ENCODE measurements around the gene DNASE1. TPM values are rescaled to one million over a fixed set of nuclear protein-coding genes. Genes with fewer than 3 reads are reported as not detected.

DNASE1 gene
- polyA plus RNA-seq, 1 donor from 2014 or later, result 47.8 TPM

DNA sequence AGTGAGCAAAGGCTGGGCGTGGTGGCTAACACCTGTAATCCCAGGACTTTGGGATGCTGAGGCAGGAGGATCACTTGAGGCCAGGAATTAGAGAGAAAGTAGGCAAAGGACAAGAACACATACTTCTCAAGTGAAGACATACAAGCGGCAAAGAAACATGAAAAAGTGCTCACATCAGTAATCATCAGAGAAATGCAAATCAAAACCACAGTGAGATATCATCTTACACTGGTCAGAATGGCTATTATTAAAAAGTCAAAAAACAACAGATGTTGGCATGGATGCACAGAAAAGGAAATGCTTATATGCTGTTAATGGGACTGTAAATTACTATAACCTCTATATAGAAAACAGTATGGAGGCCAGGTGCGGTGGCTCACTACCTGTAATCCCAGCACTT, 30.8 kb upstream of the DNASE1 start:
- no peak overlapping the region for H3K4me3 ChIP-seq (ENCODE audit: low read length)
- no peaks in the 10 kb centered on the region for H3K36me3 ChIP-seq (ENCODE audit: insufficient read depth, low read length)
- H2AFZ ChIP-seq (ENCODE audit: low read depth, low read length), result no peak overlapping the region
- no peaks in the 10 kb centered on the region for H3K9me2 ChIP-seq (ENCODE audit: insufficient read depth, low read length)
- no peak overlapping the region for H3K4me2 ChIP-seq (ENCODE audit: low read length)
- H3K9me3 ChIP-seq (ENCODE audit: low read length), result no peaks in the 10 kb centered on the region
- no peak for TF ChIP-seq SMC3 (conservative IDR thresholded peaks at IDR 0.05; ENCODE audit: poor library complexity)
- TF ChIP-seq, protein P1, sequence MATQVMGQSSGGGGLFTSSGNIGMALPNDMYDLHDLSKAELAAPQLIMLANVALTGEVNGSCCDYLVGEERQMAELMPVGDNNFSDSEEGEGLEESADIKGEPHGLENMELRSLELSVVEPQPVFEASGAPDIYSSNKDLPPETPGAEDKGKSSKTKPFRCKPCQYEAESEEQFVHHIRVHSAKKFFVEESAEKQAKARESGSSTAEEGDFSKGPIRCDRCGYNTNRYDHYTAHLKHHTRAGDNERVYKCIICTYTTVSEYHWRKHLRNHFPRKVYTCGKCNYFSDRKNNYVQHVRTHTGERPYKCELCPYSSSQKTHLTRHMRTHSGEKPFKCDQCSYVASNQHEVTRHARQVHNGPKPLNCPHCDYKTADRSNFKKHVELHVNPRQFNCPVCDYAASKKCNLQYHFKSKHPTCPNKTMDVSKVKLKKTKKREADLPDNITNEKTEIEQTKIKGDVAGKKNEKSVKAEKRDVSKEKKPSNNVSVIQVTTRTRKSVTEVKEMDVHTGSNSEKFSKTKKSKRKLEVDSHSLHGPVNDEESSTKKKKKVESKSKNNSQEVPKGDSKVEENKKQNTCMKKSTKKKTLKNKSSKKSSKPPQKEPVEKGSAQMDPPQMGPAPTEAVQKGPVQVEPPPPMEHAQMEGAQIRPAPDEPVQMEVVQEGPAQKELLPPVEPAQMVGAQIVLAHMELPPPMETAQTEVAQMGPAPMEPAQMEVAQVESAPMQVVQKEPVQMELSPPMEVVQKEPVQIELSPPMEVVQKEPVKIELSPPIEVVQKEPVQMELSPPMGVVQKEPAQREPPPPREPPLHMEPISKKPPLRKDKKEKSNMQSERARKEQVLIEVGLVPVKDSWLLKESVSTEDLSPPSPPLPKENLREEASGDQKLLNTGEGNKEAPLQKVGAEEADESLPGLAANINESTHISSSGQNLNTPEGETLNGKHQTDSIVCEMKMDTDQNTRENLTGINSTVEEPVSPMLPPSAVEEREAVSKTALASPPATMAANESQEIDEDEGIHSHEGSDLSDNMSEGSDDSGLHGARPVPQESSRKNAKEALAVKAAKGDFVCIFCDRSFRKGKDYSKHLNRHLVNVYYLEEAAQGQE (IDR thresholded peaks at IDR 0.05; ENCODE audit: borderline replicate concordance), result no peak
- no peak for TF ChIP-seq TAF1 (IDR thresholded peaks at IDR 0.05; ENCODE audit: low read depth)
- no peak for TF ChIP-seq MXI1 (conservative IDR thresholded peaks at IDR 0.05; ENCODE audit: poor library complexity, severe bottlenecking)
- TF ChIP-seq RAD21 (conservative IDR thresholded peaks at IDR 0.05), result no peak
- TF ChIP-seq POLR2AphosphoS5 (IDR thresholded peaks at IDR 0.05), result no peak
- TF ChIP-seq EP300 (conservative IDR thresholded peaks at IDR 0.05; ENCODE audit: poor library complexity, severe bottlenecking), result no peak
- no peak for TF ChIP-seq EZH2 (IDR thresholded peaks at IDR 0.05; ENCODE audit: borderline replicate concordance, insufficient read depth, low read length, poor library complexity, severe bottlenecking)
- TF ChIP-seq, protein P2, sequence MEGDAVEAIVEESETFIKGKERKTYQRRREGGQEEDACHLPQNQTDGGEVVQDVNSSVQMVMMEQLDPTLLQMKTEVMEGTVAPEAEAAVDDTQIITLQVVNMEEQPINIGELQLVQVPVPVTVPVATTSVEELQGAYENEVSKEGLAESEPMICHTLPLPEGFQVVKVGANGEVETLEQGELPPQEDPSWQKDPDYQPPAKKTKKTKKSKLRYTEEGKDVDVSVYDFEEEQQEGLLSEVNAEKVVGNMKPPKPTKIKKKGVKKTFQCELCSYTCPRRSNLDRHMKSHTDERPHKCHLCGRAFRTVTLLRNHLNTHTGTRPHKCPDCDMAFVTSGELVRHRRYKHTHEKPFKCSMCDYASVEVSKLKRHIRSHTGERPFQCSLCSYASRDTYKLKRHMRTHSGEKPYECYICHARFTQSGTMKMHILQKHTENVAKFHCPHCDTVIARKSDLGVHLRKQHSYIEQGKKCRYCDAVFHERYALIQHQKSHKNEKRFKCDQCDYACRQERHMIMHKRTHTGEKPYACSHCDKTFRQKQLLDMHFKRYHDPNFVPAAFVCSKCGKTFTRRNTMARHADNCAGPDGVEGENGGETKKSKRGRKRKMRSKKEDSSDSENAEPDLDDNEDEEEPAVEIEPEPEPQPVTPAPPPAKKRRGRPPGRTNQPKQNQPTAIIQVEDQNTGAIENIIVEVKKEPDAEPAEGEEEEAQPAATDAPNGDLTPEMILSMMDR (IDR thresholded peaks at IDR 0.05; ENCODE audit: poor library complexity, severe bottlenecking), result no peak
- H3K79me2 ChIP-seq (replicated peaks; ENCODE audit: insufficient read depth, low read length), result peaks cover 5% of the 10 kb centered on the region
- no peaks in the 10 kb centered on the region for H4K20me1 ChIP-seq (ENCODE audit: insufficient read depth)
- no peaks in the 10 kb centered on the region for H3F3A ChIP-seq (ENCODE audit: insufficient read depth, low read length, poor library complexity, severe bottlenecking)
- H3K27ac ChIP-seq (ENCODE audit: low read length), result no peak overlapping the region
- no peaks in the 10 kb centered on the region for H3K27me3 ChIP-seq (ENCODE audit: insufficient read depth, low read depth, low read length)
- no peak overlapping the region for H3K9ac ChIP-seq (ENCODE audit: low read length)

DNA sequence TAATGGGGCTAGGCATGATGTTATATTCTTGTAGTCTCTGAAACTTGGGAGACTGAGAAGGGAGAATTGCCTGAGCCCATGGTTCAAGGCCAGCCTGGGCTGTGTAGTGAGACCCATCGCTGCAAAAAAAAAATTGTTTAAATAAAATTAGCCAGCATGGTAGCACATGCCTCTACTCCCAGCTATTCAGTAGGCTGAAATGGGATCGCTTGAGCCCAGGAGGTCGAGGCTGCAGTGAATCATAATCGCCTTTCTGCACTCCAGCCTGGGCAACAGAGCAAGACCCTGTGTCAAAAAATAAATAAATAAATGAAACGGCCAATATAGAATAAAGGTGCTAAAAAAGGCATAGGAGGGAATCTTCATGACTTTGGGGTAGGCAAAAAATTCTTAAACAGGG, 29.2 kb upstream of the DNASE1 start:
- no peak overlapping the region for H2AFZ ChIP-seq (ENCODE audit: low read depth, low read length)
- H3F3A ChIP-seq (ENCODE audit: insufficient read depth, low read length, poor library complexity, severe bottlenecking), result no peaks in the 10 kb centered on the region
- H3K27ac ChIP-seq (ENCODE audit: low read length), result no peak overlapping the region
- H3K9ac ChIP-seq (ENCODE audit: low read length), result no peak overlapping the region
- peaks cover 5% of the 10 kb centered on the region for H3K79me2 ChIP-seq (replicated peaks; ENCODE audit: insufficient read depth, low read length)
- H3K4me2 ChIP-seq (ENCODE audit: low read length), result no peak overlapping the region
- H3K9me2 ChIP-seq (ENCODE audit: insufficient read depth, low read length), result no peaks in the 10 kb centered on the region
- no peaks in the 10 kb centered on the region for H3K36me3 ChIP-seq (ENCODE audit: insufficient read depth, low read length)
- TF ChIP-seq POLR2AphosphoS5 (IDR thresholded peaks at IDR 0.05) (no peak), MXI1 (conservative IDR thresholded peaks at IDR 0.05; ENCODE audit: poor library complexity, severe bottlenecking) (no peak), TAF1 (IDR thresholded peaks at IDR 0.05; ENCODE audit: low read depth) (no peak), SMC3 (conservative IDR thresholded peaks at IDR 0.05; ENCODE audit: poor library complexity) (no peak), EZH2 (IDR thresholded peaks at IDR 0.05; ENCODE audit: borderline replicate concordance, insufficient read depth, low read length, poor library complexity, severe bottlenecking) (no peak), EP300 (conservative IDR thresholded peaks at IDR 0.05; ENCODE audit: poor library complexity, severe bottlenecking) (no peak), RAD21 (conservative IDR thresholded peaks at IDR 0.05) (no peak)
- TF ChIP-seq, protein P2 (IDR thresholded peaks at IDR 0.05; ENCODE audit: poor library complexity, severe bottlenecking), result no peak
- no peaks in the 10 kb centered on the region for H4K20me1 ChIP-seq (ENCODE audit: insufficient read depth)
- no peak overlapping the region for H3K4me3 ChIP-seq (ENCODE audit: low read length)
- H3K27me3 ChIP-seq (ENCODE audit: insufficient read depth, low read depth, low read length), result no peaks in the 10 kb centered on the region
- no peaks in the 10 kb centered on the region for H3K9me3 ChIP-seq (ENCODE audit: low read length)

All from neural cell (in vitro differentiated cells).